Activated CD4-positive, alpha-beta T cell treated with anti-CD3 and anti-CD28 coated beads, Interleukin-2, Interleukin-4, amounts not matched to agents 100 ng/mL and 50 ng/mL, durations not matched to agents 16 hours and 8 hours (primary cell): ENCODE data around the gene SOX8.
"Not testable (repeated sequence)": the region's sequence is repeated elsewhere in the genome, so short reads cannot be mapped to it uniquely, and the experiment has no call there.

Source experiments
- DNase-seq: peaks from one replicate; pipeline ENCODE4 v3.0.0-alpha.2; 2020; ENCODE audit warnings: low spot score

The SOX8 gene

DNA sequence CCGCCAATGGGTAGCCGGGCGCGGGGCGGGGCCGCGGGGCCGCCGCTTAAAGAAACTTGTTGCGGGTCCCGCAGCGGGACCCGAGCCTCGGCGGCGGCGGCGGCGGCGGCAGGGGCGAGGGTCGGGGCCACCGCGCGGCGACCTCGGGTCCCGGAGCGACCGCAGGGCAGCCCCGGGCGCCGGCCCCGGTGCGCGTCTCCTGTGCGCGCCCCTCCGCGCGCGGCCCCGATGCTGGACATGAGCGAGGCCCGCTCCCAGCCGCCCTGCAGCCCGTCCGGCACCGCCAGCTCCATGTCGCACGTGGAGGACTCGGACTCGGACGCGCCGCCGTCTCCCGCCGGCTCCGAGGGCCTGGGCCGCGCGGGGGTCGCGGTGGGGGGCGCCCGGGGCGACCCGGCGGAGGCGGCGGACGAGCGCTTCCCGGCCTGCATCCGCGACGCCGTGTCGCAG lies at the start of gene SOX8:
Gene SOX8, plus strand, starts transcription at position 76 of the 450 bp plus-strand sequence. Its CDS starts 153 bp downstream, at position 229.
- DNase-seq: no peak

DNA sequence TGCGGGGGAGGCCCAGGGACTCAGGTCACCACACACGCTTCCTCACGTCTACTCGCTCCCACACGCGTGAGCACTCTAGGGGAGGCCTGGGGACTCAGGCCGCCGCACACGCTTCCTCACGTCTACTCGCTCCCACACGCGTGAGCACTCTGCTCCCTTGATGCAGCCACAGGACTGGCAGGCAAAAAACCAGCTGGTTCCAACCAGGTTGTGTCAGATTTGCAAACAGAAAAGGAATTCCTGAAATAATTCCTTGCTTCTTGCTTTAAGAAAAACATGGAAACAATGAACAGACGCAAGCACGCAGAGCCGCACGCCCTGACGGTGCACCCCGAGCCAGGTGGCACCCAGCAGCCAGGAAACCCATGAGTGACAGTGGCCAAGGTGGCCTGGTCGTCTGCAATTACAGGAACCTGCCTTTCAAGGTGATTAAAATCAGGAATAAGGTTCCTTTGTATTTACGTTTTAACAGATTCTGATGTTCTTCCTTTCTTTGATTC lies 48.7 kb upstream of the SOX8 start:
- no peak for DNase-seq

DNA sequence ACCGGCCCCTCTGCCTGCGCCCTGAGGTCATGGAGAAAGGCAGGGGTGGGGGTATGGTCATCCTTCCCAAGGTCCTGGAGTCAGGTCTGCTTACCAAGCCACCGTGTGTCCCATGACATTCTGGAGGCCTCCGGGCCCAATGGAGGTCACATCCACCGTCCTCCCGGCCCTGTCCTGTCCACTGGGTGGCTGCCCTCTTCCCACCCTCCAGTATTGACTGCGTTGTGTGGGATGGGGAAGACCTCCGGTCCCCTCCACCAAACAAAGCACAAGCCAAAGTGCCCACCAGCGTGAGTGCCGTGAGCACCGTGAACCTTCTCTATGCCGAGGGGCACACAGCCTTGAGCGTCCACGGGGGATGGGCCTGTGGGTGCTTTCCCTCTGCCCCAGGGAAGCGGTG lies 48.0 kb upstream of the SOX8 start:
- DNase-seq: no peak

- DNase-seq: no peak
Measured at GRCh38 chr16:934178-934577, 47.4 kb upstream of the SOX8 start.

DNA sequence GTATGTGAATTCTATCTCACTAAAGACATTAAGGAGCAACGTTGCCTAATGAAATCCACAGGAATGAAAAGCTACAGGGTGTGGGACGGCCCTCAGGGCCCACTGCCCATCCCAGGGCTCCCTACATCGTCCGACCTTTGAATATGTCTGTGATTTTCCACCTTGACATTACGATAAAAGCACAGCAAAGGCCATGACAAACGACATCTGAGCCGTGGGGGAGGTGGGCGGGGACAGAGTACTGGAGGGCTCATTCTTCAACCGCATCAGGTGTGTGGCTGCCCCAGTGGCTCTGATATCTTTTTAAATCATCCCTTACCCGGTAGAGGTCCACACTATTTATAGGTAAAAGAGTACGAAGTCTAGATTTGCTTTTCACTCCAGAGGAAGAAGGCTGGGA lies 45.9 kb upstream of the SOX8 start:
- no peak for DNase-seq

DNA sequence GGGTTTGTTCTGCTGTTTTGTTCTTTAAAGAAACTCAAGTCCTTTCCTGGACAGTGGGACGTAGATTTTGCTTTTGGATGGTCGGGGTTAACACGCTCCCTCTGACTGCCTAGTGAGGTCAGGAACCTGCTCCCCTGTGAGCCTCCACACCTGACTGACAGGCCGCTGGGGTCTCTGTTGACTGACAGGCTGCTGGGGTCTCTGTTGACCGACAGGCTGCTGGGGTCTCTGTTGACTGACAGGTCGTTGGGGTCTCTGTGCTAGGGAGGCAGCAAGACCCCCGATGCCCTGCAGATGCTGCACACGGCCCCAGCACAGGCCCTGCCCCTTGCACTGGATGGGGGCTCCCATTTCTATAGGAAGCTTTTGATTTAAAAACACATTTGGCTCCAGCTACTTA lies 44.3 kb upstream of the SOX8 start:
- no peak for DNase-seq

GRCh38 chr16:937723-938122 lies 43.8 kb upstream of the SOX8 start:
- no peak for DNase-seq

DNA sequence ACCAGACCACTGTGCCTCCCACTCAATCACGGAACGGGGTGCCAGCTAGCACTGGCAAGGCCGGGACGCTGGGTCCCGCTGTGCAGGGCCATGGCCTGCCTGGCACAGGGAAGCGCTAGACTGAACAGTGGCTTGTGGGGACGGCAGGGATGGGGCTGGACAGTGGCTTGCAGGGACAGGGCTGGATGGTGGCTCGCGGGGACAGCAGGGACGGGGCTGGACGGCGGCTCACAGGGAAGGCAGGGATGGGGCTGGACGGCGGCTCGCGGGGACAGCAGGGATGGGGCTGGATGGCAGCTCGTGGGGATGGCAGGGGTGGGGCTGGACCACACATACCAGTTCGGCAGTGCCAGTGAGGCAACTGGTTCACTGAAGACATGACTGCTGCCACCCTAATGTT lies 43.4 kb upstream of the SOX8 start:
- no peak for DNase-seq

DNA sequence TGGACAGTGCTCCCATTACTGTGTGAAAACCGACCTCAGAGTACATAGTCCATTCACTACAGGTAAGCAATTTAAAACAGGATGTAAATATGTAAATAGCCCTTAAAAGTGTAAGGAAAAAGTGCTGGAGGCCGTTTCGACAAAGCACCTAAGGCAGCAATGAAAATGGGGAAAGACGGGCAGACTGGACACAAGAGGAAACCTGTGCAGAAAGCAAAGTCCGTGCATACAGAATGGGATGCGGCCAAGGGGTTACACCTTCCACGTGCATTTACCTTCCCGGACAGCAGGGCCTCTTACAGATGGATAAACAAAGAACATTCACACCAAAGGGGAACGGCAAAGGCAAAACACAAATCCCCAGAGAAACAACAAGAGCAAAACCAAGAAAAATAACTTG lies 42.8 kb upstream of the SOX8 start:
- DNase-seq: no peak

GRCh38 chr16:939311-939710 lies 42.3 kb upstream of the SOX8 start:
- no peak for DNase-seq

DNA sequence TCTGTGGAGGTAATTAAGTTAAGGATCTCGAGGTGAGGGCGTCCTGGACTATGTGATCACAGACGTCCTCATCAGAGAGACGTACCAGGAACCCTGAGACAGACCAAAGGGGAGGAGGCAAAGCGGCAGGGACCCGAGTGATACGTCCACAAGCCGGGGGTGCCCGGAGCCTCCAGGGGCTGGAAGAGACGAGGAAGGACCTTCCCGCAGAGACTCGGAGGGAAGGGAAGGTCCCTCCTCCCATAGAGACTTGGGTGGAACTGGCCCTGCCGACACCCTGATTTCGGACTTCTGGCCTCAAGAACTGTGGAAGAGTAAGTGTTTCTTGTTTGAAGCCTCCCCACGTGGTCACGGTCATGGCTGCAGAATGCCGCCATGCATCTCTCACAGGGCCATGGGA lies 41.6 kb upstream of the SOX8 start:
- no peak for DNase-seq

DNA sequence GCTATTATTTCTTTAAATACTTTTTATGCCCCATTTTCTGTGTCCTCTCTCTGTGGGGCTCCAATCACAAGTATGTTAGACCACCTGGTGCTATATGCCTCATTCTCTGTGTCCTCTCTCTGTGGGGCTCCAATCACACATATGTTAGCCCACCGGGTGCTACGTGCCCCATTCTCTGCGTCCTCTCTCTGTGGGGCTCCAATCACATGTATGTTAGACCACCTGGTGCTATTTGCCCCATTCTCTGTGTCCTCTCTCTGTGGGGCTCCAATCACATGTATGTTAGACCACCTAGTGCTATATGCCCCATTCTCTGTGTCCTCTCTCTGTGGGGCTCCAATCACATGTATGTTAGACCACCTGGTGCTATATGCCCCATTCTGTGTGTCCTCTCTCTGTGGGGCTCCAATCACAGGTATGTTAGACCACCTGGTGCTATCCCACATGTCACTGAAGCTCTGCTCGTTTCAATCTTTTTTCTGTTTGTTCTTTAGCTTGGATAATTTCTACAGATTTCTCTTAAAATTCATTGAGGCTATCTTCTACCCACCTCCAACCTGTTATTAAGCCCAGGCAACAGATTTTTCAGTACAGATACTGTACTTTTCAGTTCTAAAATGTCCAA lies 39.0 kb upstream of the SOX8 start:
- no peak for DNase-seq

- DNase-seq: no peak
Measured at GRCh38 chr16:943971-944370, 37.6 kb upstream of the SOX8 start.

- DNase-seq: no peak
Measured at GRCh38 chr16:945271-946047, 36.1 kb upstream of the SOX8 start.

DNA sequence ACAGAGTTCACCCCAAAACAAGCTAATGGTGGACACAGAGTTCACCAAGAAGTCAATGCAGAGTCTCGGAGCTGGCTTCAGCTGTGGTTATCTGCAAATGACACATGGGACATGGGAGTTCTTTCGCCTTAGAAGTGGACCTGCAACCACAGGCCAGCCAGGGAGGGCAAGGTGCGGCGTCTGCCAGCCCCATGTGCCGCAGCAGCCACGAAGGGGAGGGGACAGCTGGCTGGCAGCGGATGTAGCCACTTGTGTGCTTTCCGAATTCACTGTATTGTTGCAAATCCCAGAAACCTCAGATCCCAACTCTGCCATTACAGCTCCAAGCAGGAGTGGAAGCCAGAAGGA lies 35.5 kb upstream of the SOX8 start:
- DNase-seq: no peak

DNA sequence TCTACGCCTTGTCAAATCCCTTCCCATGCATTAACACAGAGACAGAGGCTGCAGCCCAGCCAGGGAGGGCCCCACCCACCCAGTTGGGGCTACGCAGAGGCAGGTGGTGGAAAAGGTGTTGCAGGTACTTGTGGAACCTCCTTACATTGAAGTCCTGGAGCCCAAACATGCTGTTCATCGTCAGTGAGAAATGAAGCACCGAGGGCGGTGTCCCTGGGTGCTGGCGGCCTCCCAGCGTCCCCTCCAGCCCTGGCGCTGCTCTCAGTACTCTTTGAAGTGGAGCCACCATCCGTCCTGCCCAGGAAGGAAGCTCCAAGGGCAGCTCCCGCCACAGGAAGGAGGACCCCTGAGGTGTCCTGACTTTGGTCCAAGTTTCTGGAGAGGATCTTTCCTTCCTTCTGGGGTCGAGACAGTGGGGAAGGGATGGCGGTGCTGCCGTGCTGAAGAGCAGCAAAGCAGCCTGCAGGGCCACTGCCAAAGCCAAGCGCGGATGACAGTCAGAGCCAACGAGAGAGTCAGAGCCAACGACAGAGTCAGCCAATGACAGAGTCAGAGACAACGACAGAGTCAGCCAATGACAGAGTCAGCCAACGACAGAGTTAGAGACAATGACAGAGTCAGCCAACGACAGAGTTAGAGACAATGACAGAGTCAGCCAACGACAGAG lies 34.2 kb upstream of the SOX8 start:
- DNase-seq: no peak

DNA sequence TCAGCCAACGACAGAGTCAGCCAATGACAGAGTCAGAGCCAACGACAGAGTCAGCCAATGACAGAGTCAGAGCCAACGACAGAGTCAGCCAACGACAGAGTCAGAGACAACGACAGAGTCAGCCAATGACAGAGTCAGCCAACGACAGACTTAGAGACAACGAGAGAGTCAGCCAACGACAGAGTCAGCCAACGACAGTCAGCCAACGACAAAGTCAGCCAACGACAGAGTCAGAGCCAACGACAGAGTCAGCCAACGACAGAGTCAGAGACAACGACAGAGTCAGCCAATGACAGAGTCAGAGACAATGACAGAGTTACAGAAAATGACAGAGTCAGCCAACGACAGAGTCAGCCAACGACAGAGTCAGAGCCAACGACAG lies 33.7 kb upstream of the SOX8 start:
- not testable (repeated sequence) for DNase-seq

GRCh38 chr16:948767-949166 lies 32.8 kb upstream of the SOX8 start:
- not testable (repeated sequence) for DNase-seq

- DNase-seq: not testable (repeated sequence)
Measured at GRCh38 chr16:950733-951573, 30.6 kb upstream of the SOX8 start.

DNA sequence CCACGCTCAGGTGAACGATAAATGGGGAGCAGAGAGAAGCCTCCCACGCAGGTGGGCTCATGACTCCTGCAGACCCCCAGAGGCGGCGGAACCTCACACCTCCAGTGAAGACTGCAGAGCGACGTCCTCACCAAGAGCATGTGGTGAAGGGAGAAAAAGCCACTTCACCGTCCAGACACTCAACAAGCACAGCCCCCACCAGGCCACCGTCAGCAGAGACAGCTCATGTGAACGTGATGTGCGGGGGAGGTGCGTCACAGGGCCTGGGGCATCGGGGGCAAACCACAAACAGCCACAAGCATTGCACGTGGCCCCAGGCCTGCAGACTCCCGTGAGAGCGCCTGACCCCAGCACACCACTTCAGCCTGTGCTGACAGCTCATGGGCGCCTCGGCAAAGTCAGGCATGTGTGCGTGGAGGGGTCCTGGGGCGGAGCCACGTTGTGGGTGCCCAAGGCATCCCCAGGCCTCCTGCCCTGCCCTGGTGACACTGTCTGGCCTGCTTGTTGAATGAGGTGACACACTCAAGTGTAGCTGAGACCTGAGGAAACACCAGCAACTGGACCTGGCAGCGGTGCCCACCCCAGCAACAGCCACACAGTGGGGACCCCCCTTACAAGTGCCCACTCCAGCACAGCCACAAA lies 29.8 kb upstream of the SOX8 start:
- no peak for DNase-seq

- no peak for DNase-seq
Measured at GRCh38 chr16:952321-952720, 29.2 kb upstream of the SOX8 start.

DNA sequence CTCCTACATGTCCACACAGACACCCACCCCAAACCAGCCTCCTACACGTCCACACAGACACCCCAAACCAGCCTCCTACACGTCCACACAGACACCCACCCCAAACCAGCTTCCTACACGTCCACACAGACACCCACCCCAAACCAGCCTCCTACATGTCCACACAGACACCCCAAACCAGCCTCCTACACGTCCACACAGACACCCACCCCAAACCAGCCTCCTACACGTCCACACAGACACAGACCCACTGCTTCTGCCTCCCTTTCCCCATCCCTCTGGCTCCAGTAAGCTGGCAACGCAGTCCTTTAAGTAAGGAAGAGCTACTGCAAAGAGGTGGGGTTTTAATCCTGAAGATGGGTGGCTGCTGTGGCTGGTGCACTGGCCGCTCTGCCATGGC lies 27.8 kb upstream of the SOX8 start:
- DNase-seq: not testable (repeated sequence)
